GM18499 (cell line): Measurements from ENCODE around the gene SLC6A7.
"Not testable (repeated sequence)": the region's sequence is repeated elsewhere in the genome, so short reads cannot be mapped to it uniquely, and the experiment has no call there.

ENCODE experiments used
- ATAC-seq: cut with Tn5 transposase; IDR thresholded peaks from one replicate; pipeline ENCODE4 v1.9.1; 2021; ENCODE audit warnings: moderate number of reproducible peaks; ENCODE audit not compliant: insufficient read depth, unreplicated experiment

The SLC6A7 gene

GRCh38 chr5:150213530-150213929, 23.7 kb downstream of the SLC6A7 start:
- no peak for ATAC-seq

DNA sequence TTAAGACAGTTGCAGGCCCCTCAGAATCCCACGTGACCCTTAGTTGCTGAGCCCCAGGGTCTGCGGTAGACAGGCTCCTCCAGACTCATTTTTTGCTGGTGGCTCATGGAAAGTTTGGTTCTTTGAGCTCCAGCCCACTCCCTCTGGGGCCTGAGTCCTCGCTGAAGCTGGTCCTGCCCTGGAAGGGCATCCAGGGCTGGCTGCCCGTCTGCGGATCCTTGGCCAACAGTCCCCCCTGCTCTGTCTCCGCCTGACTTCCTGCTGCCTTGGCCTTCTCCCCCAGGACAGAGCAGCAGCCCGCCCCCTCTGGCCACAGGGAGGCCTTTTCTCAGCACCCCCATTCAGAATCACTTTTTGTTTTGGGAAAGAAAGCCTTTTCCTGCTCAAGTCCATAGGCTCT, 24.4 kb downstream of the SLC6A7 start:
- ATAC-seq: no peak

GRCh38 chr5:150215979-150216944, 26.4 kb downstream of the SLC6A7 start:
- ATAC-seq: no peak

DNA sequence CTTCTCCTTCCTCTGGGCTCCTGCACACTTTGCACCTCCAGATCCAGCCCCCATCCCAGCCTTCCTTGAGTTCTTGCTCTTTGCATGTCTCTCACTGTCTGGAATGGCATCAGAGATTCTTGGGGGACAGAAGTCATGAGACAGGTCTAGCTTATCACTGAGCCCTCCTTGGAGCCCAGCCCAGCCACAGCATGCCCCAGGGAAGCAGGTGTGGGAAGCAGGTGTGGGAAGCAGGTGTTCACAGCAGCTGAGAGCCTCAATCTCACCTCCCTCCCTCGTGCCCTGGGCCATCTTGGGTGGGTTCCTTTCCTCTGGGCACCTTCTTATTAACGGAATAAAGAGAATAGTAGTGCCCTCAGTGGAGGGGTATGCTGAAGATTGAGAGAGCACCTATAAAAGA, 27.2 kb downstream of the SLC6A7 start:
- ATAC-seq: no peak

- no peak for ATAC-seq
Measured at GRCh38 chr5:150217873-150218692, 28.2 kb downstream of the SLC6A7 start.

DNA sequence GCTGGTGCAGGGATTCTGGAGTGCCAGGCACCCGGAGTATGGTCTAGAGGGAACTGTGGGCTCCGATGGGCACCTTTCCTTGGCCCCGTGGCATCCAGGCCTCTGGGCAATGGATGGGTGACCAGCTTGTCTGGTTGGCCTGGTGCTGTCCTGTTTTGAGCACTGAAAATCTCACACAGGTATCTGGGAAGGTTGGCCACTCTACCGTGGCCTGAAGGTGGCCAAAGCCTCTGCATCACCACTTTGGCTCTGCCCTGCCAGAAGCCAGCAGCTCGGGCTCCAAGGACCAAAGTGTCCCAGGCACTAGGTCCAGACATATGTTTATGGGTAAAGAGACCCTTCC, 28.8 kb downstream of the SLC6A7 start:
- no peak for ATAC-seq

- no peak for ATAC-seq
Measured at GRCh38 chr5:150219142-150219541, 29.3 kb downstream of the SLC6A7 start.

DNA sequence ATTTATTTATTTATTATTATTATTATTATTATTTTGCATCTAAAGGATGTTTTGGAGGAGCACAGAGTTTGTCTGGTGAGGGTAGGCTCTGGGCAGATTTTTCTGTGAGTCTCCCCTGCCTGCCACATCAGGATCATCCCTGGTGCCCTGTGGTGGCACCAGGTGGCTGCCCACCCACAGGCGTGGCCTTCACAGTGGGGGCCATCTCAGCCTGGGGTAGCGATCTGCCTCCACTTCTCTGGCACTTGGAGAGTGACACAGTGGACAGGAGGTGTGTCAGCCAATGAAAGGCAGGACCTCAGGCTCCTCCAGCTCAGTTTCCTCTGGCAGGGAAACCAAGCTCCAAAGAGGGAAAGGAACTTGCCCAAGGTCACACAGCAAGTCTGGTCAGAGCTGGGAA, 30.0 kb downstream of the SLC6A7 start:
- no peak for ATAC-seq

DNA sequence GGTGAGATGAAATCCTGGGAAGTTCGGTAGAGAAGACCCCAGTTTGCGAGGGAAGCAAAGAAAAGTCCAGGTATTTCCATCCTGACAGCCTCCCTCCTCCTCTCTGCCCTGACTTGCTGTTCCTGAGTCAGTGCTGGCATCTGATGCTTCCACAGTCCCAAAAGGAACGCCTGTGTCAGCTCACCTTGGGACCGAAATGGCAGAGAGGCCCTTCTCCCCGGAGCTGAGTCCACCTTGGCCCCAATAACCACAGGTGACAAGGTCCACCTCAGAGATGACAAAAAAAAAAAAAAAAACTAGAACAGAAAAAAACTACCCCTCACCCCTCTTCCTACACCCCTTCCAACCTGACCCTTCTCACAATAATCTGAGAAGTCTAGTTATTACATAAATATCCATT, 31.6 kb downstream of the SLC6A7 start:
- no peak for ATAC-seq

GRCh38 chr5:150222906-150223305, 33.0 kb downstream of the SLC6A7 start:
- no peak for ATAC-seq

- no peak for ATAC-seq
Measured at GRCh38 chr5:150223474-150223873, 33.6 kb downstream of the SLC6A7 start.

GRCh38 chr5:150224483-150225027, 34.7 kb downstream of the SLC6A7 start:
- no peak for ATAC-seq

GRCh38 chr5:150227036-150227435, 37.2 kb downstream of the SLC6A7 start:
- no peak for ATAC-seq

DNA sequence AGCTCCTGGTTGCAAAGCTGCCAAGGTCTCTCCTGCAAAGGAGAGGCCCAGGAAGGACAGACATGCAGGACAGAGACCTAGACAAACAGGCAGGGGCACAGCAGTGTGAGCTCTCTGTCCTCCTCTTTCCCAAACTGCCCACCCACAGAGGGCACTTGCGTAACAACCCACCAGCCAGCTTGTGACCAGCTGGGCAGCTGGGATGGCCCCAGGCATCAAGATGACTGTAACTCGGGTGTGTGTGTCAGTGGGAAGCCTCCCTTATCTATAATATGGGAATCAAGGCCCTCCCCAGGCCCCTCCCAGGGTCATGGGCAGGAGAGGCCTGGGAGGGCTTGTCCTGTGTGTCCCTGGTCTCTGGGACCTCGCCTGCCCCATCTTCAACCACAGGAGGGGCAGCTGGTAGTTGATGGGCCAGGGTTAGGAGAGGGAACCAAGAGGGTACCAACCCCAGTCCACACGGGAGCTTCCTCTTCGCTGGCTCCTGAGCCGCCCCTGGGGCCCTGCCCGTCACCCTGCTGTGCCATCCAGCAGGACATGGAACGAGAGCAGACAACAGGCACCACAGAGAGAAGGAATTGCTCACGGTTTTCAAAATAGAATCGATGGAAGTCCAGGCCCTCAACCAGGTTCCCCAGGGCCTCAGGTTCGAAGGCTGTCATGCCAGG, 37.9 kb downstream of the SLC6A7 start:
- ATAC-seq: no peak

GRCh38 chr5:150229571-150229970, 39.7 kb downstream of the SLC6A7 start:
- ATAC-seq: no peak

- ATAC-seq: no peak
Measured at GRCh38 chr5:150230842-150231241, 41.0 kb downstream of the SLC6A7 start.

DNA sequence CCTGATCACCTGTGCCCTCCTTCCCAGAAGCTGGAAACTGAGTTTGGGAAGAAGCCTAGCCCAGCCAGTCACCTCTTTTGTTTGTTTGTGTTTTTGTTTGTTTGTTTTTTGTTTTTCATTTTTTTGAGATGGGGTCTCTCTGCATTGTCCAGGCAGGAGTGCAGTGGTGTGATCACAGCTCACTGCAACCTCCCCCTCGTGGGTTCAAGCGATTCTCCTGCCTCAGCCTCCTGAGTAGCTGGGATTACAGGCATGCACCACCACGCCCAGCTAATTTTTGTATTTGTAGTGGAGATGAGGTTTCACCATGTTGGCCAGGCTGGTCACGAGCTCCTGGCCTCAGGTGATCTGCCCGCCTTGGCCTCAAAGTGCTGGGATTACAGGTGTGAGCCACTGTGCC, 43.8 kb downstream of the SLC6A7 start:
- not testable (repeated sequence) for ATAC-seq

DNA sequence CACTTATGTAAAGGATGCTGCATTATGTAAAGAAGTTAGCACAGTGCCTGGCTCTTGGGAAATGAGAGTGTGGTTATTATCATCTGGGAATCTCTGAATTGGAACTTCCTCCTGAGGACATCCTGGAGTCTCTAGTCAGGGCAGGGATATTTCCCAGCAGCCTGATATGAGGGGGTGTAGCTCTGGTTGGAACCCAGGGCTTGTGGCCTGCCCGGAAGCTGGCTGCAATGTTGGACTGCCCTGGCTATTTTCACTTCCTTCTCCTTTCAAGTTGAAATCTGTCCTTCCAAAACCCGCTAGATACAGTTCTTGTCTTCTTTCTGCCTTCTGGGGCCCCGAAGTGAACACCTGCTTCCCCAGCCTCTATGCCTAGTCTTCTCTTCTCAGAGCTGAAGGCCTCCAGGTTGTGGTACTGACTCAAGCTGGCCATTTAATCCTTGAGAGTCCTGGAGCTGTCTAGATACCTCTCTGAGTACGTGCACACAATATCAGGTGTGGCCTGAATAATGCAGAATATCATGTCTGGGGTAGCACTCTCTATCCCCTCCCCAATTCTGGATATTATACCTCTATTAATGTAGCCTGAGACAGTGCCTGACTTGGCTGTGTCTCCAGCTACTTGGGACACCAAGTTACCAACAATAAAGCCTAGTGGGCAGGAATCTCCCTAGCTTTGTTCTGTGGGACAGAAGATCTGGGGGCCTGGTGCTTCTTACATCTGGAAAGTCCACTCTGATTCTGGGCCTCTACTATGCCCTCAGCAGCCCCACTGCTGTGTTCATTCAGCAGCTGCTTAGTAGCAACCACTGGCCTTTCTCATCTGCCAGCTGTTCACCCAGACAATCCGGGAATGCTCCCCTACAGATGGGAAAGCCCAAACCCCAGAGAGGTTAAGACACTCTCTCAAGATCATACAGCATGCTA, 45.0 kb downstream of the SLC6A7 start:
- ATAC-seq: no peak

DNA sequence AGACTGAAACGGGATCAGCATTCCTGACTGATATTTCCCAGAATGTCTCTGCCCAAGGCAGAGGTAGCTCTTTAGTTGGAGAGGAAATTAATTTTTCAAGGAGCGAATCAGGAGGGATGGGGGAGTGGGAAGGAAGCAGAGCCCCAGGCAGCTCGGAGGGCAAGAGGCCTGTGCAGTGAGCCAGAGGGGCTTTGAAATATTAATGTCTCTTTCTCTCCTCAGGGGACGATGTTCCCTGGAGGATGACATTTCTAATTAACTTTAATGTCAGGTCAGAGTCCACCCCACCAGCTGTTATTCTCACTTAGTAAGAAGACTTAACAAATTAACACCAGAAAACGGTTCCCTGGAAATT, 45.6 kb downstream of the SLC6A7 start:
- ATAC-seq: no peak

DNA sequence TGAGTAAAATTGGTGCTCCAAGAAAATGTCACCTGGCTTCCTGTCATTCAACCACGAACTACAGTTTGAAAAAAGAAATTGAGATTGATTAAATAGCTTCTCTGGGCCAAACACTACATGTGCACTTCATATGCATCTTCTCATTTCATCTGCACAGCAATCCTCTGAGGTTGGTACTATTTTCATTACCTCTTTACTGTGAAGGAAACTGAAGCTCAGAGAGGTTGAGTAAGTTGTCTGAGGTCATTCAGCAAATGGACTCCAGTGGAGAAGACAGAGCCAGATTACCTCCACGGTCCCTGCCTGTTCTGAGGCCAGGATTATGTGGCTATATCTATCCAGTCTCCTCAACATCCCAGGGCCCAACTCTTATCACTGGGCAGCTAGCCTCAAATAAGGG, 46.5 kb downstream of the SLC6A7 start:
- ATAC-seq: no peak
